ENCODE data around the gene PSMA8.
"Not testable (repeated sequence)": the region's sequence is repeated elsewhere in the genome, so short reads cannot be mapped to it uniquely, and the experiment has no call there.

PSMA8 gene

DNA sequence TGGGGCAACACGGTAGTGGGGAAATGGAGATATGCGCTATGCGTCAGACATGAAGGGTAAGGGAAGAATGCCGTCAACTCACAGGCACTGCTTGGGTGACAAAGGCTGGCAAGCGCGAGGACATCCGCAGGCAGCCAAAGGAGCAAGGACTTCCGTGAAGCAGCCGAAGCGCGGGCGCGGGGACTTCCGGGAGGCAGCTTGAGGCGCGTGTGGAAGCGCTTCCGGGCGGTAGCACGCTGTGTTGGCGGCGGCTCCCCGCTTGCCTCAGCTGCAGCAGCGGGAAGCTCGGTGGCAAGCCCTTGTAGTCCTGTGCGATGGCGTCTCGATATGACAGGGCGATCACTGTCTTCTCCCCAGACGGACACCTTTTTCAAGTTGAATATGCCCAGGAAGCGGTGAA, at the start of gene PSMA8:
PSMA8 (plus strand) TSS at position 218 of the 400 bp plus-strand sequence; CDS start at position 315, 97 bp downstream.
- in situ Hi-C loops (cut with MboI; ENCODE audit: low sequenced_read_pairs) = no loop called here

- in situ Hi-C loops (cut with MboI; ENCODE audit: low sequenced_read_pairs) = no loop called here
Measured at GRCh38 chr18:26085056-26085455, 48.6 kb upstream of the PSMA8 start.

DNA sequence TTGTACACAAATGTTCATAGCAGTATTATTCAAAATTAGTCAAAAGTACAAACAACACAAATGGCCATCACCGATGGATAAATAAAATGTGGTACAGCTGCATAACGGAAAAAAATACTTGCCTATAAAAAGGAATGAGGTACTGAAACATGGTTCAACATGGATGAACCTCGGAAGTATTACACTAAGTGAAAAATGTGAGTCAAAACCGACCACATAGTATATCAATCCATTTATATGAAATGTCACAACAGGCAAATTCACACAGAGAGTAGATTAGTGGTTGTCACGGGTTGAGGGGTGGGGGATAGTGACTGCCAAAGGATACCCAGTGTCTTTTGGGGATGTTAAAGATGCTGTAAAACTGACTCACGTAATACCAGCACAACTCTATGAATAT, 46.7 kb upstream of the PSMA8 start:
- in situ Hi-C loops (cut with MboI; ENCODE audit: low sequenced_read_pairs) = no loop called here

- in situ Hi-C loops (cut with MboI; ENCODE audit: low sequenced_read_pairs) = no loop called here
Measured at GRCh38 chr18:26088487-26088886, 45.2 kb upstream of the PSMA8 start.

DNA sequence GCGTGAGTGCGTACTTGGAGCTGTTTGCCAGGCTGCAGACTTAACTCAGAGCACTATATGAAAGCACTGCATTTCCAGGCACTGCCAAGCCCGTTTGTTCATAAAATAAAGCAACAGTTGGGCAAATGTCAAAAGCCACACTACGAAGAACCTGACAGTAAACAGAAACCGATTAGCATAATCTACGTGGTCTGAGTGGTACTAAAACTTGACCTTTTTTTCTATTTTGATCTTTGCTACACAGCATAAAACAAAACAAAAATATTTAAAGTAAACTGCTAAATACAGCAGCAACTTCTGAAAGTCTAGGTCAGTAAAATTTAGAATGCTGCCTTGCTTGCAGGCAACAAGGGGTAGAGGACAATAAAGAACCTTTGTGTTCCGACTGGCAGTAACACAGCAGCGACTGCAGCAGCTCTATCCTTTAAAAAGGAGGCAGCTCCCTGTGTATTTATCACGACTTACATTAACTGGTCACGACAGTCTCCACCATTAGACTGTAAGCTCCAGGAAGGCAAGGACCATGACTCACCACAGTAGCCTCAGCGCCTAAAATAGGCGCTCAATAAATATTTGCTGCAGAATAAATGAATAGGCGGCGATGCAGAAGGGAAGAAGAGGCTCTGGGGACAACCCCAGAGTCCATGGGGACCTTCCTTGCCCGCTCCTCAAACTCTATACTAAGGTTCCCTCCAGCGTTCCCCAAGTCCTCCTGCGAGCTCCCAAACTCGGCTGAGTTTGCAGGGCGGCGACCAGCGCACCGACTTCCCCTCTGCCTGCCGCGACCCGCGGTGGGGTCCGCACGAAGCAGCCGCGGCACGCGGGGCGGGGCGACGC, 44.2 kb upstream of the PSMA8 start:
- in situ Hi-C loops (cut with MboI; ENCODE audit: low sequenced_read_pairs) = no loop called here

DNA sequence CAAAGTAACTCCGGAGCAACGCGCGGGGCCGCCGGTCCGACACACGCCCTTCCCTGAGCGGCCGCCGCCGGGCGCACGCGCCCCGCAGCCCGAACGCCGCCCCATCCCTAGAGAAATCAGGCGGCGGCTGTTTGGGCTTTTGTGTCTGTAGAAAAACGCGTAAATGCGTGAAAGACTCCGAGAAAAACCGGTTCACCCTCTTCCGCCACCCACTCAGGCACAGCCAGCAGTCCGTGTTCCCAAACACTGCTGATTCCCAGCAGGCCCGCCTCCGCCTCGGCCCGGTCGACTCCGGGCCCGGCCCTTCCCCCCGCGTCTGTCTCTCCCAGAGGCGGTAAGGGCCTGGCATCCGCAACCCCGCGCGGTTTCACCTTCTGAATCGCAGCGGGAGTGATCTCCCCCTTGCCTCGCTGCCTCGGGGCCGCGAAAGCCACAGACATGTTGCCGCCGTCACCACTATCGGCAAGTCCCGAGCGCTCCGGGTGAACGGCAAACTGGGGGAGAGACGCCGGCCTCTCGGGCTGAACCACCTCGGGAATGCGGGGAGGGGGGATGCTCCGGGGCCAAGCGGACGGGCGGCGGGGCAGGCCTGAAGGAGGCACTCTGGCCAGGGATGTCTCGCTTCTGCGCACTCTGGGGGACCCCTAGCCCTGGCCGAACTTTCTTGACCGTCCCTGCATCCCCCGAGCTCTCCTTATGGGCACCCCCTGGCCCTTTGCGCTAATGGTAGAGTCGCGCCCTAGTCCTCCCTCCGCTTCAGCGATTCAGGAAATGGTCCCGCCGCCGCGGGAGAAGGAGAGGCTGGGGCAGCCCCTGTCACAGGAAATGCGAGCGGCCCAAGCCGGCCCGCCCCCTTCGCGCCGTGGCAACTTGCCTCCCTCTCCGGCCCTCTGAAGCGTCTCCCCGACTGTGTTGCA, 43.3 kb upstream of the PSMA8 start, which contains the start of gene SS18:
SS18 (minus strand) TSS at position 484 of the 917 bp plus-strand sequence; CDS start at position 440, 44 bp downstream.
- in situ Hi-C loops (cut with MboI; ENCODE audit: low sequenced_read_pairs) = no loop called here

DNA sequence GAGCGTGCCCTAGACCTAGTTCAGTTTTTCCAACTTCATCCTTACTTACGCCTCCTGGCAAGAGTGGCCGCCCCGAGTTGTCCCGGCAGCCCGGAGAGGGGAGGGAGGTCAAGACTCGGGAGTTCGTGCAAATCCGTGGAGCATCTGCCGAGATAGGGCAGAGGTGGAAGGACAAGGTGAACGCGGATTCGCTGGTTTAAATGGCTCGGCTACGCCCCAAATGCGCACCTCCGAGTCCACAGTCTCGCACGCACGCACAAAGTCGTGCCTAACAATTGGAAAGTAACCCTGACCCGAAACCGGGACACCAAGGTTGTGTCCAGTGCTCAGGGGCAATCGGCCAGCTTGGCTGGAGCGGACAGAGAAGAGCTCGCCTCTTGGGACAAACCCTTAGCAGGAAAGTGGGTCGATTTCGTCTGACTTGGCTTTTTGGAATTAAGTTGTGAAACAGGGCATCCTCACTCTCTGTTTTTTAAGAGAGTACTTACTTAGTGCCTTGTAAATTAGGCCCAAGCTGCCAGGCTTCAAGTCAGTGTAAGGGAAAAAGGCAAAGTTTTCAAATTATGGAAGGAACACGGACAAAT, 42.5 kb upstream of the PSMA8 start:
- in situ Hi-C loops (cut with MboI; ENCODE audit: low sequenced_read_pairs) = no loop called here

- in situ Hi-C loops (cut with MboI; ENCODE audit: low sequenced_read_pairs) = no loop called here
Measured at GRCh38 chr18:26096852-26097251, 36.8 kb upstream of the PSMA8 start.

GRCh38 chr18:26097563-26097962, 36.1 kb upstream of the PSMA8 start:
- in situ Hi-C loops (cut with MboI; ENCODE audit: low sequenced_read_pairs) = no loop called here

- in situ Hi-C loops (cut with MboI; ENCODE audit: low sequenced_read_pairs) = no loop called here
Measured at GRCh38 chr18:26103579-26103978, 30.1 kb upstream of the PSMA8 start.

GRCh38 chr18:26104035-26104434, 29.6 kb upstream of the PSMA8 start:
- in situ Hi-C loops (cut with MboI; ENCODE audit: low sequenced_read_pairs) = no loop called here

GRCh38 chr18:26119246-26119645, 14.4 kb upstream of the PSMA8 start:
- in situ Hi-C loops (cut with MboI; ENCODE audit: low sequenced_read_pairs) = no loop called here

DNA sequence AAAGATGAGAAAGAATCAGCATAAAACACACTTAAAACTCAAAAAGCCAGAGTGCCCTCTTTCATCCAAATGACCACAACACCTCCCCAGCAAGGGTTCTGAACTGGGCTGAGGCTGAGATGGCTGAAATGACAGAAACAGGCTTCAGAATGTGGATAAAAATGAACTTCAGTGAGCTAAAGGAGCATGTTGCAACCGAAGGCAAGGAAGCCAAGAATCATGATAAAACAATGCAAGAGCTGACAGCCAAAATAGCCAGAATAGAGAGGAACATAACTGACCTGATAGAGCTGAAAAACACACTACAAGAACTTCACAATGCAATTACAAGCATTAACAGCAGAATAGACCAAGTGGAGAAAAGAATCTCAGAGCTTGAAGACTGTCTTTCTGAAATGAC, 12.2 kb upstream of the PSMA8 start:
- in situ Hi-C loops (cut with MboI; ENCODE audit: low sequenced_read_pairs) = no loop called here

GRCh38 chr18:26121994-26122393, 11.7 kb upstream of the PSMA8 start:
- in situ Hi-C loops (cut with MboI; ENCODE audit: low sequenced_read_pairs) = not testable (repeated sequence)

DNA sequence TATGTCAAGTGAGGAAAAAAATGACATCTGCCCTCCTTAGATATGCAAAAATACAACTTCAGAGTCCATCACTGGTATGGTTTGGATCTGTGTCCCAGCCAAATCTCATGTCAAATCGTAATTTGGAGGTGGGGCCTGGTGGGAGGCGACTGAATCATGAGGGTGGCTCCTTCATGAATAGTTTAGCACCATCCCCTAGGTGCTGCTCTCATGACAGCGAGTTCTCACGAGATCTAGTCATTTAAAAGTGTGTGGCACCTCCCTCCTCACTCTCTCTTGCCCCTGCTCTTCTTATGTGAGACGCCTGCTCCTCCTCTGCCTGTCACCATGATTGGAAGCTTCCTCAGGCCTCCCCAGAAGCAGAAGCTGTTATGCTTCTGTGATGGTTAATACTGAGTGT, 5.9 kb upstream of the PSMA8 start:
- in situ Hi-C loops (cut with MboI; ENCODE audit: low sequenced_read_pairs) = no loop called here

DNA sequence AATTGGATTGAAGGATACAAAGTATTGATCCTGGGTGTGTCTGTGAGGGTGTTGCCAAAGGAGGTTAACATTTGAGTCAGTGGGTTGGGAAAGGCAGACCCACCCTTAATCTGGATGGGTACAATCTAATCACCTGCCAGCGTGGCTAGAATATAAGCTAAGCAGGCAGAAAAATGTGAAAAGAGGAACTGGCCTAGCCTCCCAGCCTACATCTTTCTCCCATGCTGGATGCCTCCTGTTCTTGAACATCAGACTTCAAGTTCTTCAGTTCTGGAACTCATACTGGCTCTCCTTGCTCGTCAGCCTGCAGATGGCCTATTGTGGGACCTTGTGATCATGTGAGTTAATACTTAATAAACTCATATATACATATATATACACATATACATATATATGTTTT, 5.5 kb upstream of the PSMA8 start:
- in situ Hi-C loops (cut with MboI; ENCODE audit: low sequenced_read_pairs) = not testable (repeated sequence)

GRCh38 chr18:26134107-26134506, 438 bp downstream of the PSMA8 start:
- in situ Hi-C loops (cut with MboI; ENCODE audit: low sequenced_read_pairs) = no loop called here

DNA sequence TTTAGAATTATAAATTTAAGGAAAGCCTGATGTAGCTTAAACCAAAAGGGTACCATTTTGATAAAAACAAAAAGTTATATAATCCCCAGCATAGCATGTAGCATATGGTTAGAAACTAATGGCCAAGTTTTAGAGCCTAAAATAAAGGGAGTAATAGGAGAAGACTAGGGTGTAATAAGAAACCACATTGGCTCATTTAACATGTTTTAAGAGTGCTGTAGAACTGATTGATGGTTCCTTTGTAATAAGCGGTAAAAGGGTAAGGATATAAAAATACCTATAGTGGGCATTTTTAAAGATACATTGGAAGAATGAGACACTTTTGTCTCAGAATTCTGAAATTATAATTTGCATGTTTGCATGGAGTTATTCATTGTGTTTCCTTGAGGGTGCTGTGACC, 1.9 kb downstream of the PSMA8 start:
- in situ Hi-C loops (cut with MboI; ENCODE audit: low sequenced_read_pairs) = no loop called here

DNA sequence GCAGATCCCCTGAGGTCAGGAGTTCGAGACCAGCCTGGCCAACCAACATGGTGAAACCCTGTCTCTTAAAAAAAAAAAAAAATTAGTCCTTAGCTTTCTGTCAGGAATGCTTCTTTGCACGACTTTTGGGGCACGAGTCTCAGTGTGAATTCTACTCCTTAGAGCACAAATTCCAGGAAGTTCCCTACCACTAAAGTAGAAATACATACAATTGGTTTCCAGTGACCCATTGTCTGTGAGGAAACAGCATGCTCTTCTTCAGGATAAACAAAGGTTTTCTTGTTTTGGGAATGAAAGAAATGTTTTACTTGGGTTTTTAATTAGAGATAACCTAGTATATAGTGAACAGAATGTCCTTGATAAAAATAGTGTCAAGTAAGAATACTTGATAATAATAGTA, 23.7 kb downstream of the PSMA8 start:
- in situ Hi-C loops (cut with MboI; ENCODE audit: low sequenced_read_pairs) = loop anchor here (25.0 kb wide), 1 partner anchor 245 kb away; no protein-coding TSS in a partner anchor

DNA sequence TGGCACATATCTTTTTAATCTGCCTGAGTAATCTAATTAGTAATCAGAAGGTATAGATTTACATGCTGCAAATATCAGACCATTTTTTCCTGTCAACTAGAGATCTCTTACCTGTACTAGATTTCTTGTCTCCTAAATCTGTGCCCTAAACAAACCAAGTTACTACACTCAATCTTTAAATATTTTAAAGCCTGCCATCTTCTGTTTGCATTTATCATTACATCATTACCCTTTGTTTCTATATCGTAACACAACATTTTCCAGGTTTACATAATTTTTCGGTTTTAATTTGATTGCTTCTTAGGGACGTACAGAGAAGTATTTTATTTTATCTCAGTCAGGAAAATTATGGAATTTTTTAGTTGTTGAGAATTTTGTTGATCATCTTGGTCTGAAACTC, 25.7 kb downstream of the PSMA8 start:
- in situ Hi-C loops (cut with MboI; ENCODE audit: low sequenced_read_pairs) = loop anchor here (25.0 kb wide), 1 partner anchor 247 kb away; no protein-coding TSS in a partner anchor

DNA sequence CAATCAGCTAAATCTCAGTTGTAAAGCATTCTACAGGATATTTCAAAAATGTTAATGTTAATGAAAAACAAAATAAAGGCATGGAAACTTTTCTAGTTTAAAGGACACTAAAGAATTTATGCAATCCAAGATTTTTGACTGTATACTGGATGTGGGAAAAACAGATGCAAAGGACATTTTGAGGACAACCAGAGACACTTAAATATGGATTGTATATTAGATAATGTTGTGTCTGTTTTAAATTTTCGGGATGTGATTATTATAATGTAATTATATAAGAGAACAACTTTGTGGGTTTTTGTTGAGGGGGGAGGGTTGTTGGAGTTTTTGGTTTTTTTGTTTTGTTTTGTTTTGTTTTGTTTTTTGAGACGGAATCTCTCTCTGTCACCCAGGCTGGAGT, 30.9 kb downstream of the PSMA8 start:
- in situ Hi-C loops (cut with MboI; ENCODE audit: low sequenced_read_pairs) = loop anchor here (25.0 kb wide), 1 partner anchor 252 kb away; no protein-coding TSS in a partner anchor

All from HL-60/S4 treated with retinoic acid at 250 ng/mL for 4 days and 3 days (cell line).